CD4-positive, alpha-beta T cell (primary cell): Measurements from ENCODE around the gene INO80. TPM values are rescaled to one million over a fixed set of nuclear protein-coding genes. Genes with fewer than 3 reads are reported as not detected.

Source experiments
- ATAC-seq: fragments of 200-7000 bp; cut with Tn5 transposase; one replicate; pipeline ENCODE4 v1.10.0; 2022; ENCODE audit warnings: mild to moderate bottlenecking; ENCODE audit not compliant: poor library complexity
- CTCF ChIA-PET: fragments of 350-600 bp; sonication (Branson Sonifier 250); formaldehyde crosslinking; loops from one replicate; lab custom pipeline; 2021; ENCODE audit warnings: antibody characterized with exemption, inconsistent platforms; lab: Charles Lee
- POLR2A ChIA-PET: fragments of 350-600 bp; sonication (Branson Sonifier 250); formaldehyde crosslinking; loops from one replicate; lab custom pipeline; 2021; ENCODE audit warnings: antibody characterized with exemption, inconsistent platforms; lab: Charles Lee
- DNase-seq, 14 experiments: peaks; one replicate each; pipeline ENCODE4 v3.0.0-alpha.2; 2013 to 2020; ENCODE audit warnings: mixed read lengths in 2 of 14
- H3K27ac ChIP-seq, 2 donors: one replicate each; pipeline versions ENCODE4 v1.5.1 to v1.7.0; 2013; ENCODE audit warnings: low read length in 2 of 2, low read depth in 1 of 2, mild to moderate bottlenecking in 1 of 2
- H3K27me3 ChIP-seq, 2 experiments: 1 replicate in 1 of 2; 2 replicates in 1 of 2; pipeline versions ENCODE4 v1.6.1 to v1.7.0; 2013; ENCODE audit warnings: low read length in 2 of 2, control low read depth in 1 of 2, mild to moderate bottlenecking in 1 of 2, moderate library complexity in 1 of 2; ENCODE audit not compliant: insufficient read depth in 2 of 2, control insufficient read depth in 1 of 2
- H3K36me3 ChIP-seq: one replicate; pipeline ENCODE4 v1.6.1; 2013; ENCODE audit warnings: low read length, control low read depth; ENCODE audit not compliant: insufficient read depth
- H3K4me1 ChIP-seq: one replicate; pipeline ENCODE4 v1.6.1; 2013; ENCODE audit warnings: low read length, control low read depth; ENCODE audit not compliant: insufficient read depth
- H3K4me3 ChIP-seq: one replicate; pipeline ENCODE4 v1.5.1; 2013; ENCODE audit warnings: mild to moderate bottlenecking, low read length, moderate library complexity
- H3K9me3 ChIP-seq, 2 experiments: 1 replicate in 1 of 2; 2 replicates in 1 of 2; pipeline versions ENCODE4 v1.6.1 to v1.7.0; 2013; ENCODE audit warnings: low read length in 2 of 2, mild to moderate bottlenecking in 2 of 2, control low read depth in 1 of 2, moderate library complexity in 1 of 2; ENCODE audit not compliant: control insufficient read depth in 1 of 2, insufficient read depth in 1 of 2
- H3K27ac Mint-ChIP-seq: one replicate; pipeline ENCODE4 v1.8.0; 2020; ENCODE audit warnings: mixed read lengths
- H3K27me3 Mint-ChIP-seq: one replicate; pipeline ENCODE4 v1.8.0; 2021; ENCODE audit warnings: mixed read lengths
- H3K36me3 Mint-ChIP-seq: one replicate; pipeline ENCODE4 v1.8.0; 2021; ENCODE audit warnings: low read depth, mixed read lengths
- H3K4me1 Mint-ChIP-seq: one replicate; pipeline ENCODE4 v1.8.0; 2021; ENCODE audit warnings: low read depth, mixed read lengths
- H3K4me3 Mint-ChIP-seq: one replicate; pipeline ENCODE4 v1.8.0; 2020; ENCODE audit warnings: mild to moderate bottlenecking, mixed read lengths
- H3K9me3 Mint-ChIP-seq: one replicate; pipeline ENCODE4 v1.8.0; 2020; ENCODE audit warnings: mixed read lengths
- CTCF ChIP-seq: fragments of 200-600 bp; IDR thresholded peaks from one replicate; pipeline ENCODE4 v1.8.0; 2022; ENCODE audit warnings: antibody characterized with exemption, mild to moderate bottlenecking
- intact Hi-C, 2 experiments: fragments of 100-400 bp; cut with DNase I in 1 of 2; cut with micrococcal nuclease in 1 of 2; formaldehyde crosslinking; loops; one replicate each; pipeline versions ENCODE4 v1.15.1 to v1.9.0; 2023 to 2025; cut with DNase I, micrococcal nuclease
- total RNA-seq, 174 experiments: library from RNA in 2 of 174; stranded (reverse) in 2 of 174; gene quantifications; one replicate each; pipeline ENCODE4 v1.2.3 and lab custom pipeline; 2021 to 2026

The INO80 gene
- total RNA-seq, 2 experiments from 2014 or later, result 20.3 to 22.9 TPM

GRCh38 chr15:40957041-40957555, 159.0 kb downstream of the INO80 start:
- H3K27ac Mint-ChIP-seq, result no peak overlapping the region
- H3K27me3 Mint-ChIP-seq, result no peaks in the 10 kb centered on the region
- Histone ChIP-seq H3K9me3 (no peaks in the 10 kb centered on the region), H3K4me1 (peaks cover 18% of the 10 kb centered on the region), H3K27me3 (no peaks in the 10 kb centered on the region), H3K27ac (no peak overlapping the region), H3K36me3 (no peaks in the 10 kb centered on the region), H3K4me3 (no peak overlapping the region)
- ATAC-seq (no peak), DNase-seq (no peak)
- H3K9me3 Mint-ChIP-seq, result no peaks in the 10 kb centered on the region
- TF ChIP-seq CTCF, result no peak
- POLR2A ChIA-PET, result interaction anchor here (0.7 kb wide), 1 partner anchor 24 kb away, joined by 3 read pairs; no protein-coding TSS in a partner anchor
- intact Hi-C loops, result loop anchor here in 1 of 2 experiments (10.0 kb wide), 3 partner anchors 52 to 448 kb away; partner anchors contain the start of genes KNL1 and NDUFAF1
- CTCF ChIA-PET, result interaction anchor here (1.2 kb wide), 1 partner anchor 14 kb away, joined by 3 read pairs; no protein-coding TSS in a partner anchor
- no peak overlapping the region for H3K4me3 Mint-ChIP-seq
- peaks cover 6% of the 10 kb centered on the region for H3K4me1 Mint-ChIP-seq
- peaks cover 9% of the 10 kb centered on the region for H3K36me3 Mint-ChIP-seq

- H3K4me3 ChIP-seq, result no peak overlapping the region
- ATAC-seq (no peak), DNase-seq (no peak)
- no peaks in the 10 kb centered on the region for H3K9me3 ChIP-seq
- no peaks in the 10 kb centered on the region for H3K27me3 ChIP-seq
- no peaks in the 10 kb centered on the region for H3K9me3 Mint-ChIP-seq
- CTCF ChIA-PET, result interaction anchor here (1.2 kb wide), 1 partner anchor 14 kb away, joined by 3 read pairs; no protein-coding TSS in a partner anchor
- H3K4me1 ChIP-seq, result peaks cover 18% of the 10 kb centered on the region
- intact Hi-C loops, result loop anchor here in 1 of 2 experiments (10.0 kb wide), 3 partner anchors 52 to 448 kb away; partner anchors contain the start of genes KNL1 and NDUFAF1
- H3K27ac Mint-ChIP-seq, result no peak overlapping the region
- H3K27me3 Mint-ChIP-seq, result no peaks in the 10 kb centered on the region
- H3K4me1 Mint-ChIP-seq, result peaks cover 9% of the 10 kb centered on the region
- TF ChIP-seq CTCF, result no peak
- no peak overlapping the region for H3K27ac ChIP-seq
- peaks cover 9% of the 10 kb centered on the region for H3K36me3 Mint-ChIP-seq
- no peaks in the 10 kb centered on the region for H3K36me3 ChIP-seq
- POLR2A ChIA-PET, result interaction anchor here (0.7 kb wide), 1 partner anchor 24 kb away, joined by 3 read pairs; no protein-coding TSS in a partner anchor
- peak overlapping the region; percentile 73 for H3K4me3 Mint-ChIP-seq
These were observed 159.5 kb downstream of the INO80 start for GRCh38 chr15:40956541-40956982.

- ChIA-PET POLR2A (no interaction called here), CTCF (interaction anchor here (1.2 kb wide), 1 partner anchor 13 kb away, joined by 3 read pairs; no protein-coding TSS in a partner anchor)
- Mint-ChIP-seq H3K4me1 (peaks cover 10% of the 10 kb centered on the region), H3K9me3 (no peaks in the 10 kb centered on the region), H3K27me3 (no peaks in the 10 kb centered on the region), H3K27ac (no peak overlapping the region), H3K4me3 (peak overlapping the region; percentile 73), H3K36me3 (peaks cover 9% of the 10 kb centered on the region)
- no peaks in the 10 kb centered on the region for H3K9me3 ChIP-seq
- DNase-seq (no peak), ATAC-seq (no peak)
- H3K27ac ChIP-seq, result no peak overlapping the region
- no peaks in the 10 kb centered on the region for H3K36me3 ChIP-seq
- H3K4me3 ChIP-seq, result no peak overlapping the region
- no peaks in the 10 kb centered on the region for H3K27me3 ChIP-seq
- peaks cover 18% of the 10 kb centered on the region for H3K4me1 ChIP-seq
- intact Hi-C loops, result loop anchor here in 1 of 2 experiments (10.0 kb wide), 3 partner anchors 51 to 449 kb away; partner anchors contain the start of genes KNL1 and NDUFAF1
- TF ChIP-seq CTCF, result no peak
These were observed 160.0 kb downstream of the INO80 start for GRCh38 chr15:40955930-40956540.
